MG63 (cell line): Measurements from ENCODE around the gene ERVW-1. TPM values are rescaled to one million over a fixed set of nuclear protein-coding genes. Genes with fewer than 3 reads are reported as not detected.
"Not testable (repeated sequence)": the region's sequence is repeated elsewhere in the genome, so short reads cannot be mapped to it uniquely, and the experiment has no call there.

Experiments
- DNase-seq: peaks from one replicate; pipeline ENCODE4 v3.0.0-alpha.2; 2020
- H3K27me3 ChIP-seq: fragments of 250-450 bp; sonication (Bioruptor Pico); 2 replicates; pipeline ENCODE4 v1.5.1; 2020; ENCODE audit warnings: mild to moderate bottlenecking, moderate library complexity
- H3K36me3 ChIP-seq: fragments of 250-450 bp; sonication (Bioruptor Pico); 2 replicates; pipeline ENCODE4 v1.5.1; 2020; ENCODE audit warnings: mild to moderate bottlenecking, moderate library complexity
- H3K4me3 ChIP-seq: fragments of 250-450 bp; sonication (Bioruptor Pico); 2 replicates; pipeline ENCODE4 v1.5.1; 2020; ENCODE audit warnings: mild to moderate bottlenecking, moderate library complexity
- H3K9me3 ChIP-seq: fragments of 250-450 bp; sonication (Bioruptor Pico); 2 replicates; pipeline ENCODE4 v1.5.1; 2020; ENCODE audit warnings: mild to moderate bottlenecking, moderate library complexity
- total RNA-seq: library from RNA; depleted of rRNA; stranded (reverse); fragments of >200 nt; shearing (Covaris generic); gene quantifications from 2 replicates; pipeline ENCODE4 v1.2.3, GENCODE V29; 2014; ENCODE audit warnings: low replicate concordance; rRNA removed

Gene ERVW-1
- total RNA-seq, 1 experiment from 2014 or later = not detected

DNA sequence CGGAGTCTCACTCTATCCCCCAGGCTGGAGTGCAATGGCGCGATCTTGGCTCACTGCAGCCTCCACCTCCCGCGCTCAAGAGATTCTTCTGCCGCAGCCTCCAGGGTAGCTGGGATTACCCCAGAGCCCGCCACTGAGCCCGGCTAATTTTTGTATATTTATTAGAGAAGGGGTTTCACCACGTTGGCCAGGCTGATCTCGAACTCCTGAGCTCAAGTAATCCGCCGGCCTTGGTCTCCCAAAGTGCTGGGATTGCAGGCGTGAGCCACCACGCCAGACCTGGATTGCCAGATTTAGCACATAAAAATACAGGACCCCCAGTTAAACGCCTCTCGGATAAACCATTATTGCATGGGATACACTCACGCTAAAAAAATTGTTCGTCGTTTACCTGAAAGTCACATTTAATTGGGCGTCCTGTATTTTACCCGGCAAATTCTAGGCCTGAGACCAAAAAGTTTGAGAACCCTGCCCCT lies 30.8 kb downstream of the ERVW-1 start:
- no peaks in the 10 kb centered on the region for H3K9me3 ChIP-seq
- H3K27me3 ChIP-seq = no peaks in the 10 kb centered on the region
- peaks cover 17% of the 10 kb centered on the region for H3K36me3 ChIP-seq
- peak overlapping the region; percentile 91 for H3K4me3 ChIP-seq
- DNase-seq = no peak

GRCh38 chr7:92442720-92443119 lies 35.0 kb downstream of the ERVW-1 start:
- not testable (repeated sequence) for H3K4me3 ChIP-seq, DNase-seq, H3K27me3 ChIP-seq, H3K9me3 ChIP-seq, H3K36me3 ChIP-seq

DNA sequence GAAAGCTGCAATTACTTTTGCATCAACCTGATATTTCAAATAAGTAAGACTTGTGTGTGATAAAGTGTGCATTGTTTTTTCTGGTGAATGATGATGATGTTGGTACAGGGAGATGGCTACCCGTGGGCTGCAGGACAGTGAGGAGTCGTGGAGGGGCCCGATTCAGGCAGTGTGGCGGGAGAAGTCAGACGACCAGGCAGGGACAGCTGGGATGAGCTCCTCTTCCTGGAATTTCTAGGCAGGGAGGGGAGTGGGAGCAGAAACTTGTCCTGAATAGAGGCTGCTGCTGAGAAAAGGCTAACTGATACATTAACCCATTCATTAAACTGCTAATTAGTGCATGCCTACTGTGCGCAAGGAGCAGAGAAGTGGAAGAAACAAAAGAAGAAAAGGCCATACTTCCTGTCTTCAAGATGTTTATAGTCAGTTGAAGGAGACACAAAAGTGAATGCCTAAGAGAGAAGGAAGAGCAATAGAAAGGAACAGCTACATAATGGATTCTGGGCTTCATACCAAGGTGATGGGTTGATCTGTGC lies 39.7 kb downstream of the ERVW-1 start:
- Histone ChIP-seq H3K36me3 (no peaks in the 10 kb centered on the region), H3K27me3 (no peaks in the 10 kb centered on the region), H3K4me3 (no peak overlapping the region), H3K9me3 (no peaks in the 10 kb centered on the region)
- no peak for DNase-seq

GRCh38 chr7:92436612-92437445 lies 40.9 kb downstream of the ERVW-1 start:
- Histone ChIP-seq H3K4me3 (no peak overlapping the region), H3K36me3 (no peaks in the 10 kb centered on the region)
- DNase-seq = no peak

DNA sequence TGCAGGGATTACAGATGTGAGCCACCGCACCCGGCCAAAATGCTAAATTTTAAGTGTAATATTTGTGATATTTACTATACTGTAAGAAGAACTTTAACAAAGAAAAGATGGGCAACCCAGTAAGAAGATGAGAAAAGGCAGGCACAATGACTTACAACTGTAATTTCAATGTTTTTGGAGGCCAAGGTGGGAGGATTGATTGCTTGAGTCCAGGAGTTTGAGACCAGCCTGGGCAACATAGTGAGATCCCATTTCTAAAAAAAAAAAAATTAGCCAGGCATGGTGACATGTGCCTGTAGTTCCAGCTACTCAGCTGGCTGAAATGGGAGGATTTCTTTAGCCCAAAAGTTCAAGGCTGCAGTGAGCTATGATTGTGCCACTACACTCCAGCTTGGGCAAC lies 42.2 kb downstream of the ERVW-1 start:
- Histone ChIP-seq H3K9me3 (no peaks in the 10 kb centered on the region), H3K4me3 (no peak overlapping the region), H3K27me3 (no peaks in the 10 kb centered on the region), H3K36me3 (no peaks in the 10 kb centered on the region)
- no peak for DNase-seq

More at GRCh38 chr7:92436612-92437445, 40.9 kb downstream of the ERVW-1 start:
- no peaks in the 10 kb centered on the region for H3K9me3 ChIP-seq
- H3K27me3 ChIP-seq = no peaks in the 10 kb centered on the region

GRCh38 chr7:92433019-92433418 lies 44.7 kb downstream of the ERVW-1 start:
- no peak for DNase-seq
- no peaks in the 10 kb centered on the region for H3K9me3 ChIP-seq
- no peaks in the 10 kb centered on the region for H3K36me3 ChIP-seq

GRCh38 chr7:92432299-92432946 lies 45.3 kb downstream of the ERVW-1 start:
- DNase-seq = no peak

More at GRCh38 chr7:92433019-92433418, 44.7 kb downstream of the ERVW-1 start:
- no peaks in the 10 kb centered on the region for H3K27me3 ChIP-seq
- no peak overlapping the region for H3K4me3 ChIP-seq

DNA sequence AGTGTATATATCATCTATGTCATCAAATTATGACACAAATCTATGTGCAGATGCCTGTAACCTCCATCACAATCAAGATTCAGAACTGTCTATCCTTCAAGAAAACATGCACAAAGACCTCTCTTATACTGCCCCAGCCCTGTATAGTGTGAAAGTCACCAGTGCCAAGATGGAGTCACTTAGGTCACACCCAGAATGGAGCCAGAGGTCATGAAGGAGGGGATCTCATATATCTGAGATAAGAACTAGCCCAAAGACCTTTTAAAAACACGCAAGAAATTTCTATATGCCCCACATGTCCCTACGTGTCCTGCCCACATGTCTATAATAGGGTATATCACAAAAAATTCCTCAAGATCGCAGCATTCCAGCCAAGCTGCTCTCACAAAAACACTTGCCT lies 50.6 kb downstream of the ERVW-1 start:
- no peaks in the 10 kb centered on the region for H3K36me3 ChIP-seq
- no peak overlapping the region for H3K4me3 ChIP-seq
- H3K9me3 ChIP-seq = no peaks in the 10 kb centered on the region
- no peak for DNase-seq
- no peaks in the 10 kb centered on the region for H3K27me3 ChIP-seq

More at GRCh38 chr7:92432299-92432946, 45.3 kb downstream of the ERVW-1 start:
- H3K4me3 ChIP-seq = no peak overlapping the region
- H3K27me3 ChIP-seq = no peaks in the 10 kb centered on the region
- H3K9me3 ChIP-seq = no peaks in the 10 kb centered on the region
- no peaks in the 10 kb centered on the region for H3K36me3 ChIP-seq

- Histone ChIP-seq H3K4me3 (peak overlapping the region; percentile 43), H3K36me3 (no peaks in the 10 kb centered on the region), H3K27me3 (no peaks in the 10 kb centered on the region), H3K9me3 (no peaks in the 10 kb centered on the region)
- peak; percentile 18 for DNase-seq
Measured at GRCh38 chr7:92425311-92425947, 52.3 kb downstream of the ERVW-1 start.

- no peak for DNase-seq
- no peaks in the 10 kb centered on the region for H3K36me3 ChIP-seq
- no peaks in the 10 kb centered on the region for H3K9me3 ChIP-seq
- H3K4me3 ChIP-seq = no peak overlapping the region
- no peaks in the 10 kb centered on the region for H3K27me3 ChIP-seq
Measured at GRCh38 chr7:92423710-92424131, 54.0 kb downstream of the ERVW-1 start.

GRCh38 chr7:92422926-92423325 lies 54.8 kb downstream of the ERVW-1 start:
- Histone ChIP-seq H3K36me3 (no peaks in the 10 kb centered on the region), H3K4me3 (no peak overlapping the region), H3K27me3 (no peaks in the 10 kb centered on the region), H3K9me3 (no peaks in the 10 kb centered on the region)
- no peak for DNase-seq

DNA sequence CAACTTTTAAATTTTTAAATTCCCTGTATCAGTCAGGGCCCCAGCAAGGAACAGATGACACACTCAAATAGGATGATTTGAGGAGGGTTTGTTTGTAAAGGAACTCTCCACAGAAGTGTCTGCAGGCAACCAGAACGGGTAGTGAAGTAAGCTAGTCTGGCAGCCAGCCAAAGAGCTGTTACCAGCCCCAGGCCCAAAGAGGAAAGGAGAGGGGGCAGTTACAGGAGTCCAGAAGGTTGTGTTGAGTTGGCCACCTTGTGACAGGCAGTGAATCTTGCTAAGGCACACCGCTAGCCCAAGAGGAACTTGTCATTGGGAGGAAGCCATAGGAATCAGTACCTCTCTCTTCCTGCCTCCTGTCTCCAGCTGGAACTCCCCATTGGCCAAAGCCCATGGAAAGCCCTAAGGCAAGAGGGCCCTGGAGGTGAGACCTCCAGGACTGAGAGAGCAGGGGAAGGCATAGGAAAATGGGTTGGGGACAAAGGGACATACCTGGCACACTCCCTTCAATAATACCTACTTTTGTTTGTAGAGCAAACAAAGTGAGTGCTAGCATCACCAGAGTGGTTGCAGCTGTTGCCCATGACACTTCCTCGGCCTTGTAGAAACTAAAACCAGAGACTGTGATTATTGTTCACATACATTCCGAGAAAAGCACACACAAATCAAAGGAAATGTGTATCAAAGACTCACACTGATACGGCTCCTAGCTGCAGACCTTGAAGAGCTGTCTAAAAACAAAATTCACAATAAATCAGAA lies 55.9 kb downstream of the ERVW-1 start:
- no peak overlapping the region for H3K4me3 ChIP-seq
- H3K36me3 ChIP-seq = no peaks in the 10 kb centered on the region
- no peaks in the 10 kb centered on the region for H3K9me3 ChIP-seq
- no peak for DNase-seq
- no peaks in the 10 kb centered on the region for H3K27me3 ChIP-seq

Other genes with a start within 250 kb of the ERVW-1 start
- 19.7 and 54.3 TPM in 2 replicates for gene KRIT1, start 232.0 kb downstream of the ERVW-1 start, total RNA-seq
- gene ANKIB1, start 232.0 kb downstream of the ERVW-1 start, total RNA-seq = 11.1 and 18.7 TPM in 2 replicates
- gene GATAD1, start 30.5 kb downstream of the ERVW-1 start, total RNA-seq = 5.2 and 6.0 TPM in 2 replicates
- gene PEX1, start 50.6 kb upstream of the ERVW-1 start, total RNA-seq = 2.6 and 4.3 TPM in 2 replicates
- 1.8 and 2.0 TPM in 2 replicates for gene RBM48, start 50.8 kb upstream of the ERVW-1 start, total RNA-seq
- 6.6 and 7.7 TPM in 2 replicates for gene FAM133B, start 112.4 kb upstream of the ERVW-1 start, total RNA-seq